GM12864 (cell line): ENCODE results near the gene USP35.
"Not testable (repeated sequence)": the region's sequence is repeated elsewhere in the genome, so short reads cannot be mapped to it uniquely, and the experiment has no call there.

ENCODE experiments used
- DNase-seq: peaks from one replicate; pipeline ENCODE4 v3.0.0-alpha.2; 2011; ENCODE audit warnings: low read depth
- H3K4me3 ChIP-seq: 2 replicates; pipeline ENCODE4 v1.5.1; 2011; ENCODE audit warnings: mild to moderate bottlenecking, low read depth, low read length, control low read depth
- TF ChIP-seq, protein P1 (sequence below): IDR thresholded peaks from 2 replicates; pipeline ENCODE4 v1.5.1; 2011; ENCODE audit warnings: low read depth, mild to moderate bottlenecking, moderate library complexity, low read length, control low read depth, inconsistent platforms; ENCODE audit errors: missing control alignments

Gene USP35

DNA sequence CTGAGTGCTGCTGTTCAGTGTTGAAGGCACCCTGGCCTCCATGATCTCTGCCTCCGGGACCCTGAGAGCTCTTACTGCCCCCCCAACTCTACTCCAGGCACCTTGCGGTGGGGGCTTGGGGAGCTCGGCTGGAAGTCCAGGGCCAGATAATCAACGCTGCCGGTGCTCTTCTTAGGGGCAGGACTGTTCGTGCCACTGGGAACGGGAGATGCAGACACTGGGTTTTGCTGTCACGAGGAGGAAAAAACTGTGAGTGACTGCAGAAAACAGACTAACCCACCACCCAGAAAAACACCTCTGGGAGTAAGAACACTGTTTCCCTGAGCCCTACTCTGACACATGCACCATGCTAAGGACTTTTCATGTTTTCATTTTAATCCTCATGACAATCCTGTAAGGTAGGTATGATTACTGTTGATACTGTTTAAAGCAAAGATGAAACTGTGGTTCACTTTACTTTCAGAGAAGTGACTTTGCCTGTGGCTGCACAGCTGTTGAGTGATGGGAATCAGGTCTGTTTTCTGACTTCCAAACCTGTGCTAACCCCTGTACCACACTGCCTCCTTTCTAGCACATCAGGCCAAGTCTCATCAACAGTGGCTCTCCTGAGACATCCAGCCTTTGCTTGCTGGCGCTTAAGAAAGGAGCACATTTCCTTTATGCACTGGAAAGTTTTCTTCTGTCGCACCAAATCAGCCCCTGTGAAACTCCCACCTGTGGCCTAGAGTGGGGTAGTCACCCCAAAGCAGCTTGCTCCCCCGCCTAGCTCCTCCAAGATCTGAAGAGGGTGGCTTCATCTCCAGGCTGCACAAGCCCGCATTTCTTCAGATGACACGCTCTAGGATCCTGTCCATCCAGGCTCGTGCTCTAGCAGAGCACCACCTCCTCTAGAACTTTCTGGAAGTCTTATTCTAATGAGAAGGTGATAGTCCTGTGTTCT lies 31.8 kb downstream of the USP35 start:
- TF ChIP-seq, protein P1, sequence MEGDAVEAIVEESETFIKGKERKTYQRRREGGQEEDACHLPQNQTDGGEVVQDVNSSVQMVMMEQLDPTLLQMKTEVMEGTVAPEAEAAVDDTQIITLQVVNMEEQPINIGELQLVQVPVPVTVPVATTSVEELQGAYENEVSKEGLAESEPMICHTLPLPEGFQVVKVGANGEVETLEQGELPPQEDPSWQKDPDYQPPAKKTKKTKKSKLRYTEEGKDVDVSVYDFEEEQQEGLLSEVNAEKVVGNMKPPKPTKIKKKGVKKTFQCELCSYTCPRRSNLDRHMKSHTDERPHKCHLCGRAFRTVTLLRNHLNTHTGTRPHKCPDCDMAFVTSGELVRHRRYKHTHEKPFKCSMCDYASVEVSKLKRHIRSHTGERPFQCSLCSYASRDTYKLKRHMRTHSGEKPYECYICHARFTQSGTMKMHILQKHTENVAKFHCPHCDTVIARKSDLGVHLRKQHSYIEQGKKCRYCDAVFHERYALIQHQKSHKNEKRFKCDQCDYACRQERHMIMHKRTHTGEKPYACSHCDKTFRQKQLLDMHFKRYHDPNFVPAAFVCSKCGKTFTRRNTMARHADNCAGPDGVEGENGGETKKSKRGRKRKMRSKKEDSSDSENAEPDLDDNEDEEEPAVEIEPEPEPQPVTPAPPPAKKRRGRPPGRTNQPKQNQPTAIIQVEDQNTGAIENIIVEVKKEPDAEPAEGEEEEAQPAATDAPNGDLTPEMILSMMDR = no peak
- DNase-seq = no peak
- no peak overlapping the region for H3K4me3 ChIP-seq

DNA sequence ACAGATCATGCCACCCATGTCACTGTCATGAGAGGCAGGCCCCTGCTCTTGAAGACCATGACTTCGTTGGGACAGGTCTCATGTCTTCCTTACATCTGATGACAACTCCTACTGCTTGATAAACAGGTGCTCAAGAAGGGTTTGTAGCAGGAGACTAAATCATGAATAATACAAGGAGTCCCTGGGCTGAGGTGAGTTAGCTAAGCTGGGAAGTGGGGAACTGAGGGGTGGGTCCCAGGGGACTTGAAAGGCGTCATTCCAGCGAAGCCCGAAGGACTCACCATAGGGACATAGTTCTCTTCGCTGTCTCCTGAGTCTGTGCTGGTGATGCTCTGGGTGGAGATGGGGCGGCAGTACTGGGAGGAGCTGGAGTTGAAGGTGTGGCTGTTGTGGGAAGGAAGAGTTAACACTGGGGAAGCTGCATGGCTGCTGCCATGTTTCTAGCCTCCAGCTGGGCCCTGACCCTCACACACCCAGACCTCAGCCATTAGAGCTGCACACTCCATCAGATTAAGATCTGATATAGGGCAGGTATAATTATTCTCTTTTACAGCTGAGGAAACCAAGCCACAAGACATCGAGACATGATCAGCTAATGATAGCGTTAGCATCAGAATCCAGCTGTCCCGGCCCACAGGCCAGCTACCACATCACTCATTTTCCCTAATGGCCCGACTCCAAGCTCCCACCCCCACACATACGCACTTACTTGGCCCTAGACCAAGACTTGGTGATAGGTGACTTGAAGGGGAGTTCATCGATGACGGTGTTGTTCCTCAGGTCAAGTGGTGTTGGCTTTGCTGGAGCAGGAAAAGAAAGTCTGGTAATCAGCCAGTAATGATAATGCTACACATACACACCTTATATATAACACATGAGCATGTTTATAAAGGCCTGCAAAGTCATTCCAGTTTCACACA lies 32.9 kb downstream of the USP35 start:
- TF ChIP-seq, protein P1 = no peak
- H3K4me3 ChIP-seq = no peak overlapping the region
- no peak for DNase-seq

DNA sequence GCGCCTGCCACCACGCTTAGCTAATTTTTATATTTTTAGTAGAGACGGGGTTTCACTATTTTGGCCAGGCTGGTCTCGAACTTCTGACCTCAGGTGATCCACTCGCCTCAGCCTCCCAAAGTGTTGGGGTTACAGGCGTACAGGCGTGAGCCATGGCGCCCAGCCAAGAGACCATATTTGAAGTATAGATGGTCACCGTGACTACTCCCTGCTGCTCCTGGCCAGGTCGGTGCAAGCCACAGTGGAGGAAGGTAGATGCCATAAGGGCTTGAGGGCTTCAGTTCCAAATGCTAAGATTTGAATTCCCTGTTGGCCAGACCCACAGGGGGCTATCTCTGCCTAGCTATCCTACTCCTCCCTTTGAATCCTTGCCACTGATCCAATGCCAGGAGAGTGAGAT lies 34.0 kb downstream of the USP35 start:
- not testable (repeated sequence) for H3K4me3 ChIP-seq, DNase-seq

DNA sequence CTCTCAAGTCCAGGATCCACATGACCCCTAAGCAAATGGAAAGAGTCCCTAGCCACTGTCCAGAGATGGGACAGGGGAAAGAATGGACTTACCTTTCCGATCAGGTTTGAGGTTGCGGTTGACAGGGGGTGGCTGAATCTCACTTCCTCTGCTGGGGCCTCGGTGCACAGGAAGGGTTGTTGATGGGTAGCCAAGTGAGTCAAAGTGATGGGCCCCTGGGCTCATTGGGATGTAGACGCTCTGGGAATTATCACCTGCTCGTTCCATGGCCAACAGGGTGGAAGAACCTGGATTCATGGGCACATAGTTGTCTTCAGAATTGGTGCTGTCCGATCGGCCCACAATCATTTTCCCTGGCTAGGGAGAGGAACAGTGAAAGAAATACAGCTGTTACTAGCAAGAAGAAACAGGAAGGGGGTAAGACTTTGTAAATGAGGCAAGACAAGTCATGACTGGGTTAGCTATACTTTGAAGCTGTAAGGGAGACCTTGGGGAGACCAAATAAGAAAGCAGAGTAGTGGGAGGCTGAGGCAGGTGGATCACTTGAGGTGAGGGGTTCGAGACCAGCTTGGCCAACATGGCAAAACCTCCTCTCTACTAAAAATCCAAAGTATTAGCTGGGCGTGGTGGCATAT lies 34.7 kb downstream of the USP35 start:
- TF ChIP-seq, protein P1 = no peak
- H3K4me3 ChIP-seq = no peak overlapping the region
- peak; percentile 60 for DNase-seq

DNA sequence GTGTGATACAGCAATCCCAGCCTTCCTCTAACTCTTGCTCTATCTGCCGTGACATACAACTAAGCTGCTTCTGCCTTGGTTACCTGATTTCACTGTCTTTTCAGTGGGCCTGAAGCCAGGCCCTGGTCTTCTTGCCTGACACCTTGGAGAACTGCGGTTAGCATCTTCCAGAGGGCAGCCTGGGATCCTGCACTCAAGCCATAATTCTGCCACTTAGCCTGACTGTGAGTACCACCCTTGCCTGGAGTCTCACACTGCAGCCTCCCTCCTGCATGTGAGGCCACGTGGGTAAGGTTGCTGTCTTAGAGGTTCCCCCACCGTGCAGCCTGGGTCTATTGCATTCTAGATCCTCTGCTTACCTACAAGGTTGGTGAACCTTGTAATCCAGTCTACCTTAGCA lies 35.8 kb downstream of the USP35 start:
- no peak for DNase-seq
- TF ChIP-seq, protein P1 = no peak
- no peak overlapping the region for H3K4me3 ChIP-seq

DNA sequence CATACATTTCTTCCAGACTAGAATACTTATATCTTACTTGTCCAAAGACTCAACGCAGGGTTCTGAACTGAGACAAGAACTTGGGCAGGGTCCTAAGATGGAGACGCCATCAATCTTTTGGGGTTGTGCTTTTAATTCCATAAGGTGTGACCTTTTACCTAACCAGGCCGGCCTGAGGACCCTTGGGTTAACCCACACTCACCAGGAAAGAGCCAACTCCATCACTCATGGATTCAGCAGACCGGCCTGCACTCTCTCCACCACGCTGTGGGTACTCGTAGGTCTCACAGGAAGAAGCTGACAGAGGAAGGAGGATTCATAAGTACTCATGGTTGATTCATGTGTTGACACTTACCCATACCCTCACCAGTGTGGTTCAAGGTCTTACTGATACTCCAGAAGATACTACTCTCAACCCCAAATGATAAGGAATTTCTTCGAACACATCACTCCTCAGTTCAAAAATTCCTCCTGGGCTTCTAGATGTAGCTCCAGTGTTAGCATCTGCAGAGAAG lies 36.2 kb downstream of the USP35 start:
- TF ChIP-seq, protein P1 = no peak
- DNase-seq = no peak

More for the DNA sequence above, 36.2 kb downstream of the USP35 start:
- no peak overlapping the region for H3K4me3 ChIP-seq
